H1 (cell line): ENCODE results near the gene MYRIP. TPM values are rescaled to one million over a fixed set of nuclear protein-coding genes. Genes with fewer than 3 reads are reported as not detected.

Experiments
- CTCF ChIA-PET: fragments of 300-600 bp; sonication (Branson Sonifier 250); formaldehyde crosslinking; loops from one replicate; lab custom pipeline; 2021; ENCODE audit not compliant: partially characterized antibody; lab: Charles Lee
- POLR2A ChIA-PET: fragments of 300-600 bp; sonication (Branson Sonifier 250); formaldehyde crosslinking; loops from one replicate; lab custom pipeline; 2021; ENCODE audit warnings: inconsistent platforms; ENCODE audit not compliant: partially characterized antibody; lab: Charles Lee
- DNase-seq, 2 experiments: peaks; one replicate each; pipeline versions ENCODE4 v3.0.0 to v3.0.0-alpha.2; 2010 to 2022; ENCODE audit warnings: low spot score in 2 of 2, low read depth in 1 of 2, mixed read lengths in 1 of 2
- FAIRE-seq: peaks from 2 replicates; lab custom pipeline; 2011; peaks lifted over from hg19 to GRCh38; lab: Jason Lieb, UNC
- H2AFZ ChIP-seq: 2 replicates; pipeline ENCODE4 v1.8.1; 2012; ENCODE audit warnings: low read length, inconsistent platforms
- H2AK5ac ChIP-seq: 2 replicates; pipeline ENCODE4 v1.6.1; 2013; ENCODE audit warnings: low read depth, low read length
- H2BK120ac ChIP-seq: replicated peaks from 2 replicates; pipeline ENCODE3; 2013; ENCODE audit warnings: low read depth, low read length, inconsistent platforms
- H2BK12ac ChIP-seq: 2 replicates; pipeline ENCODE4 v1.6.1; 2013; ENCODE audit warnings: low read depth, low read length
- H2BK15ac ChIP-seq: 2 replicates; pipeline ENCODE4 v1.6.1; 2013; ENCODE audit warnings: low read length
- H2BK20ac ChIP-seq: 2 replicates; pipeline ENCODE4 v1.6.1; 2013; ENCODE audit warnings: low read length
- H2BK5ac ChIP-seq: 2 replicates; pipeline ENCODE4 v1.6.1; 2013; ENCODE audit warnings: low read depth, low read length
- H3K14ac ChIP-seq: 2 replicates; pipeline ENCODE4 v1.6.1; 2013; ENCODE audit warnings: inconsistent platforms; ENCODE audit not compliant: insufficient read length
- H3K18ac ChIP-seq: 2 replicates; pipeline ENCODE4 v1.6.1; 2013; ENCODE audit warnings: low read length; ENCODE audit errors: extremely low read depth
- H3K23ac ChIP-seq: 2 replicates; pipeline ENCODE4 v1.6.1; 2013; ENCODE audit warnings: inconsistent platforms; ENCODE audit not compliant: insufficient read length
- H3K23me2 ChIP-seq: 2 replicates; pipeline ENCODE4 v1.6.1; 2013; ENCODE audit warnings: low read depth, low read length
- H3K27ac ChIP-seq: 2 replicates; pipeline ENCODE4 v1.6.1; 2011; ENCODE audit warnings: low read depth, low read length, inconsistent platforms
- H3K27me3 ChIP-seq, 4 experiments: replicated peaks in 1 of 4; 1 replicate in 1 of 4; 2 replicates in 3 of 4; pipeline versions ENCODE4 v1.6.1 to v1.8.1; 2011 to 2013; ENCODE audit warnings: low read length in 3 of 4, mild to moderate bottlenecking in 3 of 4, inconsistent platforms in 2 of 4, mixed read lengths in 2 of 4, moderate library complexity in 1 of 4; ENCODE audit not compliant: control insufficient read depth in 3 of 4, insufficient read depth in 3 of 4; ENCODE audit errors: extremely low read depth in 1 of 4
- H3K36me3 ChIP-seq, 4 experiments: 2 replicates each; pipeline versions ENCODE4 v1.6.1 to v1.8.1; 2011 to 2013; ENCODE audit warnings: mild to moderate bottlenecking in 4 of 4, low read length in 3 of 4, moderate library complexity in 2 of 4, control low read depth in 1 of 4, inconsistent platforms in 1 of 4; ENCODE audit not compliant: insufficient read depth in 4 of 4, control insufficient read depth in 2 of 4
- H3K4ac ChIP-seq: replicated peaks from 2 replicates; pipeline ENCODE3; 2013; ENCODE audit warnings: low read length, low read depth, mixed read lengths, inconsistent platforms; ENCODE audit not compliant: insufficient read length
- H3K4me1 ChIP-seq, 4 experiments: replicated peaks in 1 of 4; 1 replicate in 1 of 4; 2 replicates in 3 of 4; pipeline versions ENCODE4 v1.6.1 to v1.8.1; 2011 to 2013; ENCODE audit warnings: low read length in 3 of 4, inconsistent platforms in 2 of 4, mixed read lengths in 1 of 4; ENCODE audit not compliant: insufficient read depth in 4 of 4, control insufficient read depth in 3 of 4
- H3K4me2 ChIP-seq, 2 experiments: 2 replicates each; pipeline versions ENCODE4 v1.6.1 to v1.8.1; 2011 to 2013; ENCODE audit warnings: low read depth in 2 of 2, low read length in 2 of 2, control low read depth in 1 of 2, inconsistent platforms in 1 of 2, mild to moderate bottlenecking in 1 of 2; ENCODE audit not compliant: insufficient read depth in 1 of 2
- H3K4me3 ChIP-seq, 4 experiments: fragments of 200-600, 300-600 bp in 1 of 4; sonication (generic), shearing (Covaris generic), sonication (Bioruptor Twin) in 1 of 4; 2 replicates each; pipeline versions ENCODE4 v1.5.1 to v1.8.1; 2011 to 2016; ENCODE audit warnings: low read length in 4 of 4, low read depth in 3 of 4, control low read depth in 2 of 4, inconsistent platforms in 2 of 4, mild to moderate bottlenecking in 2 of 4, mixed read lengths in 1 of 4, moderate library complexity in 1 of 4; ENCODE audit not compliant: insufficient read depth in 2 of 4; ENCODE audit errors: extremely low read depth in 1 of 4
- H3K56ac ChIP-seq: replicated peaks from 2 replicates; pipeline ENCODE3; 2013; ENCODE audit warnings: low read depth, mild to moderate bottlenecking, mixed read lengths, low read length, inconsistent platforms; ENCODE audit not compliant: insufficient read length
- H3K79me1 ChIP-seq: 2 replicates; pipeline ENCODE4 v1.6.1; 2013; ENCODE audit warnings: low read depth, low read length, control low read depth
- H3K79me2 ChIP-seq, 2 experiments: 2 replicates each; pipeline versions ENCODE4 v1.6.1 to v1.8.1; 2012 to 2013; ENCODE audit warnings: low read length in 2 of 2, mild to moderate bottlenecking in 2 of 2, inconsistent platforms in 1 of 2; ENCODE audit not compliant: insufficient read depth in 2 of 2, control insufficient read depth in 1 of 2
- H3K9ac ChIP-seq, 4 experiments: replicated peaks in 1 of 4; 1 replicate in 1 of 4; 2 replicates in 3 of 4; pipeline versions ENCODE4 v1.6.1 to v1.8.1; 2011 to 2013; ENCODE audit warnings: low read depth in 3 of 4, low read length in 3 of 4, control low read depth in 2 of 4, mild to moderate bottlenecking in 2 of 4, moderate library complexity in 2 of 4, inconsistent platforms in 1 of 4; ENCODE audit errors: extremely low read depth in 1 of 4
- H3K9me3 ChIP-seq, 2 experiments: 2 replicates each; pipeline versions ENCODE4 v1.6.1 to v1.8.1; 2012 to 2013; ENCODE audit warnings: mild to moderate bottlenecking in 2 of 2, moderate library complexity in 2 of 2, control low read depth in 1 of 2, inconsistent platforms in 1 of 2, low read depth in 1 of 2, low read length in 1 of 2, mixed read lengths in 1 of 2; ENCODE audit not compliant: insufficient read depth in 2 of 2
- H4K20me1 ChIP-seq, 2 experiments: replicated peaks in 1 of 2; 2 replicates each; pipeline versions ENCODE3 to v1.8.1; 2011 to 2013; ENCODE audit warnings: inconsistent platforms in 2 of 2, low read length in 2 of 2, mild to moderate bottlenecking in 1 of 2; ENCODE audit not compliant: insufficient read depth in 2 of 2, control insufficient read depth in 1 of 2
- H4K5ac ChIP-seq: 2 replicates; pipeline ENCODE4 v1.6.1; 2013; ENCODE audit warnings: low read length, low read depth, mixed read lengths, inconsistent platforms; ENCODE audit not compliant: insufficient read length
- H4K8ac ChIP-seq: 2 replicates; pipeline ENCODE4 v1.8.0; 2013; ENCODE audit warnings: mild to moderate bottlenecking, moderate library complexity, low read length, inconsistent platforms; ENCODE audit not compliant: insufficient read depth; ENCODE audit errors: extremely low read depth
- H4K91ac ChIP-seq: replicated peaks from 2 replicates; pipeline ENCODE3; 2013; ENCODE audit warnings: low read length, mixed read lengths, inconsistent platforms; ENCODE audit not compliant: insufficient read length
- ASH2L ChIP-seq: fragments of 200-600, 300-600 bp; sonication (generic); IDR thresholded peaks from one replicate; pipeline ENCODE4 v1.7.1; 2017; ENCODE audit warnings: low read length
- BCL11A ChIP-seq, 2 experiments: IDR thresholded peaks; one replicate each; pipeline ENCODE4 v1.6.1; 2011; ENCODE audit warnings: low read depth in 2 of 2, low read length in 2 of 2, mild to moderate bottlenecking in 2 of 2
- HDAC2 ChIP-seq, 2 experiments: fragments of 300-600 bp in 1 of 2; sonication (generic) in 1 of 2; IDR thresholded peaks; 2 replicates each; pipeline ENCODE4 v1.6.1; 2011 to 2012; ENCODE audit warnings: low read depth in 2 of 2, low read length in 2 of 2, mild to moderate bottlenecking in 2 of 2, moderate library complexity in 2 of 2, borderline replicate concordance in 1 of 2, inconsistent platforms in 1 of 2
- JUN ChIP-seq: IDR thresholded peaks from 2 replicates; pipeline ENCODE4 v1.6.1; 2011; ENCODE audit warnings: low read depth, mild to moderate bottlenecking, improper control_type of control experiment, low read length
- PHF8 ChIP-seq: fragments of 200-600 bp; sonication (generic); conservative IDR thresholded peaks from 2 replicates; pipeline ENCODE4 v1.7.1; 2012; ENCODE audit warnings: low read depth, mild to moderate bottlenecking, inconsistent platforms, low read length, moderate library complexity
- RBBP5 ChIP-seq: IDR thresholded peaks from 2 replicates; pipeline ENCODE4 v1.7.1; 2012; ENCODE audit warnings: low read depth, mild to moderate bottlenecking, inconsistent platforms, low read length, moderate library complexity, borderline replicate concordance
- RFX5 ChIP-seq: IDR thresholded peaks from 2 replicates; pipeline ENCODE4 v1.6.1; 2011; ENCODE audit warnings: low read depth, low read length, improper control_type of control experiment, borderline replicate concordance
- SIN3A ChIP-seq, 2 experiments: IDR thresholded peaks in 1 of 2; conservative IDR thresholded peaks in 1 of 2; 2 replicates each; pipeline ENCODE4 v1.6.1; 2011 to 2012; ENCODE audit warnings: low read length in 2 of 2, improper control_type of control experiment in 1 of 2, low read depth in 1 of 2, mild to moderate bottlenecking in 1 of 2
- SUZ12 ChIP-seq: fragments of 200-600 bp; sonication (generic); IDR thresholded peaks from 2 replicates; pipeline ENCODE4 v1.6.1; 2012; ENCODE audit warnings: mild to moderate bottlenecking, inconsistent platforms, low read length, moderate library complexity, mixed read lengths
- WGBS, 2 experiments: shearing (Covaris generic) in 1 of 2; methylation state at CpG; one replicate each; pipeline versions ENCODE4 v1.1.6 to v1.1.7; 2013 to 2015; ENCODE audit warnings: low lambda C conversion rate in 2 of 2, mixed read lengths in 2 of 2, inconsistent platforms in 1 of 2, low coverage in 1 of 2, missing lambda C conversion rate in 1 of 2; ENCODE audit not compliant: insufficient replicate concordance in 2 of 2, insufficient coverage in 1 of 2, insufficient read length in 1 of 2; ENCODE audit errors: extremely low coverage in 1 of 2, missing lambda C conversion rate in 1 of 2; 5-methylcytosine and 5-hydroxymethylcytosine counted together
- polyA plus RNA-seq, 7 experiments: library from polyadenylated mRNA; depleted of rRNA in 3 of 7; stranded (reverse) in 5 of 7; unstranded in 2 of 7; fragments of >200 nt in 5 of 7; fragments of 200-250 nt in 2 of 7; gene quantifications; 1 replicate in 5 of 7; 2 replicates in 1 of 7; 4 replicates in 1 of 7; pipeline versions ENCODE4 v1.2.1 to v1.2.3, GENCODE V29; 2011 to 2013; ENCODE audit warnings: missing spikeins in 2 of 7, mixed read lengths in 2 of 7
- total RNA-seq: library from RNA; stranded (reverse); fragmentation: NEBNext Ultra II Directional; extraction: Animal tissue kit (Norgen Biotek cat#: 25700); gene quantifications from 2 replicates; pipeline ENCODE4 v1.2.1, GENCODE V29; 2021

The MYRIP gene
- total and polyA plus RNA-seq, 2 of the 8 experiments (the other 6 are each of a cell fraction or from before 2014, with no cell fraction given) = 0.54 to 4.3 TPM

- Histone ChIP-seq H3K14ac (no peak overlapping the region), H3K23ac (no peak overlapping the region), H3K4ac (no peak overlapping the region), H3K23me2 (no peaks in the 10 kb centered on the region), H4K5ac (no peak overlapping the region), H2BK120ac (no peak overlapping the region), H3K9ac (no peak overlapping the region), H4K91ac (no peak overlapping the region), H3K18ac (no peak overlapping the region), H3K4me3 (no peak overlapping the region), H3K56ac (no peak overlapping the region), H3K9me3 (no peaks in the 10 kb centered on the region), H2BK15ac (no peak overlapping the region), H4K20me1 (no peaks in the 10 kb centered on the region), H2BK12ac (no peak overlapping the region), H3K4me1 (no peaks in the 10 kb centered on the region), H3K4me2 (no peak overlapping the region), H3K27me3 (peaks cover 0 to 1% (median 0%) of the 10 kb centered on the region in 4 experiments; a peak in 1 of 7 replicates), H3K79me2 (no peaks in the 10 kb centered on the region), H4K8ac (no peak overlapping the region), H2BK5ac (no peak overlapping the region), H3K27ac (no peak overlapping the region), H3K79me1 (no peaks in the 10 kb centered on the region), H2AK5ac (no peak overlapping the region), H3K36me3 (no peaks in the 10 kb centered on the region), H2AFZ (no peak overlapping the region), H2BK20ac (no peak overlapping the region)
- TF ChIP-seq PHF8 (no peak), HDAC2 (IDR thresholded peaks at IDR 0.05; ENCODE audit: borderline replicate concordance in 1 of 2, low read depth in 2 of 2, low read length in 2 of 2) (no peak), RBBP5 (no peak), BCL11A (IDR thresholded peaks at IDR 0.05; ENCODE audit: low read depth in 2 of 2, low read length in 2 of 2) (no peak), RFX5 (no peak), ASH2L (no peak), SUZ12 (no peak), JUN (no peak), SIN3A (conservative IDR thresholded peaks at IDR 0.05 in 1 of 2, IDR thresholded peaks at IDR 0.05 in 1 of 2; ENCODE audit: low read depth in 1 of 2, low read length in 2 of 2) (no peak)
- ChIA-PET CTCF (interaction anchor here (1.1 to 1.7 kb wide), 2 partner anchors 18 to 123 kb away, joined by 4 read pairs; no protein-coding TSS in a partner anchor), POLR2A (no interaction called here)
- FAIRE-seq = no peak
- DNase-seq = no peak
- WGBS, 2 experiments = 63% methylated on average over 3 of the region's 3 CpGs; no CpG with 5 or more reads in 1 of the 2 experiments
Measured at GRCh38 chr3:40055956-40056355, 246.5 kb downstream of the MYRIP start.
